Spleen (tissue), 7 donors: ENCODE results near the gene KRT6B.

Experiments used
- CTCF ChIP-seq, 11 experiments: fragments of 200-600 bp in 7 of 11; fragments of 450-650 bp in 4 of 11; sonication (generic) in 4 of 11; IDR thresholded peaks in 8 of 11; conservative IDR thresholded peaks in 3 of 11; 1 replicate in 7 of 11; 2 replicates in 4 of 11; pipeline versions ENCODE4 v1.4.0 to v1.8.0; 2016 to 2021; ENCODE audit warnings: antibody characterized with exemption in 11 of 11, inconsistent platforms in 4 of 11, mild to moderate bottlenecking in 1 of 11
- POLR2A ChIP-seq, 3 donors: fragments of 450-650 bp; IDR thresholded peaks; one replicate each; pipeline ENCODE4 v1.5.1; 2017; ENCODE audit warnings: antibody characterized with exemption in 3 of 3, mild to moderate bottlenecking in 1 of 3
- donor health status: DM: no; HTN: no; CAD: no; lungs with moderate emphysema.
- donor health status: DM: no; HTN: no; CAD: no.
- donor health status: DM: no; HTN: no; CAD: no.

- TF ChIP-seq CTCF (IDR thresholded peaks at IDR 0.05 in 8 of 11, conservative IDR thresholded peaks at IDR 0.05 in 3 of 11) (no peak), POLR2A (IDR thresholded peaks at IDR 0.05) (no peak)
Measured at GRCh38 chr12:52487211-52487610, 35.3 kb upstream of the KRT6B start.
